Eye (tissue), 1 donor: Measurements from ENCODE around the gene DRD4.
"Not testable (repeated sequence)": the region's sequence is repeated elsewhere in the genome, so short reads cannot be mapped to it uniquely, and the experiment has no call there.

Experiments
- DNase-seq: peaks from one replicate; pipeline ENCODE4 v3.0.0-alpha.2; 2015

DRD4 gene

DNA sequence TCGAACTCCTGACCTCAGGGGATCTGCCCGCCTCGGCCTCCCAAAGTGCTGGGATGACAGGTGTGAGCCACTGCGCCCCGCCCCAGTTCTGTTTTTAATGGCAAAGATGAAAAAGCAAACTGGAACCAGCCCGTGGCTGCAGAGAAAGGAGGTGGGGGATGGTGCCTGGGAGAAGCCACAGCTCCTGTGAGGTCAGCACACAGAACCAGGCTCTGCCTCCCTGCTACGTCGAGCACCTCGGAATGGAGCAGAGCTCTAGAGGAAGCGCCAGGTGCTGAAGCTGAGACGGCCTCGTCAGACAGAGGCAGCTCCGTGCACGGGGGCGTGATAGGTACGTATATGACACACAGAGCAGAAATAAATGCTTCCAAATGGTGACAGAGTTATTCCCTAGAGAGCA lies 8.5 kb downstream of the DRD4 start:
- no peak for DNase-seq

DNA sequence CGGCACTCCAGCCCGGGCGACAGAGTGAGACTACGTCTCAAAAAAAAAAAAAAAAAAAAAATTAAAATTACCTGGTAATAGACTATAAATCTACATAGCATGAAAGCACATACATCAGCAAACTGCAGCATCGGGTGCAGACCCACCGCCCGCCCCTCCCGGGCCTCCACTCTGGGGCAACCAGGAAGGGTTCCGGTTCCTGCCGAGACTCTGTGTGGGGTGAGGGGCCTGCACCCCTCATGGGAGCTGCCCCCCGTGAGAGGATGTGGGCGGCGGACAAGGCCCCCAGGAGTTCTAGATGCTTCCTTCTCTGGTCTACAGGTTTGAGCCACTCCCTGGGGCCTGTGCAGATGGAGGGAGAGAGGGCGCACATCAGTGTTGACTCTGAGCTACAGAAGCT lies 9.1 kb downstream of the DRD4 start:
- no peak for DNase-seq

- DNase-seq: not testable (repeated sequence)
These were observed 10.6 kb downstream of the DRD4 start for GRCh38 chr11:647672-648158.

- DNase-seq: no peak
These were observed 13.4 kb downstream of the DRD4 start for GRCh38 chr11:650482-650881.

GRCh38 chr11:653136-653535 lies 16.1 kb downstream of the DRD4 start:
- not testable (repeated sequence) for DNase-seq

GRCh38 chr11:653837-654236 lies 16.8 kb downstream of the DRD4 start:
- no peak for DNase-seq

- not testable (repeated sequence) for DNase-seq
These were observed 17.4 kb downstream of the DRD4 start for GRCh38 chr11:654444-654843.

DNA sequence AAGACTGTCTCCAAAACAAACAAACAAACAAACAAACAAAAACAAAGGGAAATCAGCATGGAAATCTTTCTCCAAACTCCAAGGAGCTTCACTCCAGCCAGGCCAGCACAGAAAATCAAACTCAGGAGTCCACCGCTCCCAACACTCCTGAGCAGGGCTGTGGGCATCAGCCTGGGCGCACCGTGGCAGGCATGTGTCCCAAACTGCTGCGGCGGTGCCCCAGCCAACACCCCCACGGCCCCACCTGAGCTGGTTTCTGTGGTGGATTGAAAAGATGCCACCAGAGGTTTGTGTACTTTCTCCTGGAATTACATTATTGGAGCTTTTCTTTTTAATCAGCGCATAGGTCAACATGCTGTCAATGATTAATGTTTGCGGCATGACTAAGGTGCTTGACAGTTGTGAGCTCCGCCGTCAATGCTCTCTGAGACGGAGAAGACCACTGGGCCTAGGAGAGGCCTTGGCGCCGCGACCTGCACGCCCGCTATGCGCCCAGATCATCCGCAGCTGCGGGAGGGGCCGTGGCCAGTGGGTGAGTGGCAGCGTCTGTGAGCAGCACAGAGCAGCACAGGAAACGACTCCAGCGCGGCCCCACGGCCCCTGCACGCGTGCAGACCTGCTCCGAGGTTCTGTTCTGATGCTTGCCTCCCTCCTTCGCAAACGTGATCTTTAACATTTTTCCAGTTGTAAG lies 18.1 kb downstream of the DRD4 start:
- no peak for DNase-seq

- no peak for DNase-seq
These were observed 19.4 kb downstream of the DRD4 start for GRCh38 chr11:656426-656825.

DNA sequence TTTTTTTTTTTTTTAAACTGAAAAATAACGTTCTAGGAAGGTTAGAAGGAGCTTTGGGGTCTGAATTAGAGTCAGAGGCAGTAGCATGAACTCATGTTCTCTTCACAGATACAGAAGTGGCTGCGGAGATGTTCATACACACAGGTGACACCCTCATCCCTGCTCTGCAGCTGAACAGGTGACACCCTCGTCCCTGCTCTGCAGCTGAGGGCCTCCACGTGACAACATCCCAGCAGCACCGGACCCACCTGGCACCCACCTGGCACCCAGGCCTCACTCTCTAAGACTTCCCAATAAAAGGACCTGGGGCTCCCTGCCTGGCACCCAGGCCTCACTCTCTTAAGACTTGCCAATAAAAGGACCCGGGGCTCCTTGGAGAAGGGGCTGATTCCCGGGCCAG lies 19.8 kb downstream of the DRD4 start:
- DNase-seq: no peak

- no peak for DNase-seq
These were observed 20.6 kb downstream of the DRD4 start for GRCh38 chr11:657691-658126.

- DNase-seq: no peak
These were observed 22.5 kb downstream of the DRD4 start for GRCh38 chr11:659532-660085.

DNA sequence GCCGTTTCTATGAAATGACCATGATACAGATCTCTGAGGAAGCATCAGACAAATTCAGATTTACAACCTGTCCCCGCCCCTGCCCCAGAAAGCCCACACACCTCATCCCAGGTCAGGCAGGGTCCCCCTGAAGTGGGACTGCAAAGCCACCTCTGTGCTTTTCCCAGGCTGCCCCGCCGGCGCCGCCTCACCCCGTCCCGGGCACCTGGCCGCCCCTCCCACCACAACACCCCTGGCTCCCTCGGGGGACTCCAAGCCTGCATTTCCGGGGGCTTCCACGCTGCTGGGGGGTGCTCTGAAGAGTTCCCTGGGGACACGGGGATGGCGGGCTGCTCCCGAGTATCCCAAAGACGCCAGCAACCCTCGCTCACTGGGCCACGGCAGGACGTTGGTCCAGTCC lies 23.2 kb downstream of the DRD4 start:
- no peak for DNase-seq

- DNase-seq: no peak
These were observed 23.8 kb downstream of the DRD4 start for GRCh38 chr11:660681-661444.

DNA sequence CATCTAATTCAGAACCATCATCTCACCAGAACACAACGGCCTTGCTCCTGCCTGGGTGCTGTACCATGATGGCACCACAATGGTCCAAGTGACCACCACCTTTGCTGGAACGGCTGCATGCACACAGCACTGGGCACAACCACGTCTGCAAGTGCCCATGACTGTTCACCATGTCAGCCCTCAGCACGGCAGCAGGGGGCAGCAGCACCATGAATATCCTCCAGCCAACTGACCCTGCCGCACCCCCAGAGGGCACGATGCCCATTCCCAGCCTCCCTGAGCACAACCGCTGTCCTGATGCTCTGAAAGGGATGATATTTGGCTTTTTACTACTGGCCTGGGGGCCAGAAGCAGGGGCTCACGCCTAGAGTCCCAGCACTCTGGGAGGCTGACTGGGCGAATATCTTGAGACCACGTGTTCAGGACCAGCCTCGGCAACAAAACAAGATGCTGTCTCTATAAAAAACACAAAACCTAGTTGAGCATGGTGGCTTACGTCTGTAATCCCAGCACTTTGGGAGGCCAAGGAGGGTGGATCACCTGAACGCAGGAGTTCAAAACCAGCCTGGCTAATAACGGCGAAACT lies 25.7 kb downstream of the DRD4 start:
- DNase-seq: peak; percentile 72

DNA sequence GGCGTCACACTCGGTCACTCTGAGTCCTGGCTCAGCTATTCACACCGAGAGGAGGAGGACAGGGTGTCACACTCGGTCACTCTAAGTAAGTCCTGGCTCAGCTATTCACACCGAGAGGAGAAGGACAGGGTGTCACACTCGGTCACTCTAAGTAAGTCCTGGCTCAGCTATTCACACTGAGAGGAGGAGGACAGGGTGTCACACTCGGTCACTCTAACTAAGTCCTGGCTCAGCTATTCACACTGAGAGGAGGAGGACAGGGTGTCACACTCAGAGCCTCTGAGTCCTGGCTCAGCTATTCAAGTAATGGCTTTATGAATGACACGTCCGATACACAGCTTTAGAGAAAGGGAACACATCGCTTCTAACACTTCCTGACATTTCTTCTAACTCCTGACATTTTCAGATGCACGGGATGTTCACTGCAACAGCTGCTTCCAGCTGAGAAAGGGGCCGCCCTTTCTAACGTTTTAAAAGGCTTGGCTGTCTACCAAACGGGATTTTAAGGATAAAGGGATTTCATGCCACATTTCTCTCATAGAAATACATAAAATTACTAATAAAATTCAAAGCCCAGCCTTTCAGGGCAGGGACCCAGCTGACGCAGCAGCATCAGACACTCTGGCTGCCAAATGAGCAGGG lies 28.1 kb downstream of the DRD4 start:
- DNase-seq: peak; percentile 71

GRCh38 chr11:665704-666281 lies 28.7 kb downstream of the DRD4 start:
- DNase-seq: no peak

DNA sequence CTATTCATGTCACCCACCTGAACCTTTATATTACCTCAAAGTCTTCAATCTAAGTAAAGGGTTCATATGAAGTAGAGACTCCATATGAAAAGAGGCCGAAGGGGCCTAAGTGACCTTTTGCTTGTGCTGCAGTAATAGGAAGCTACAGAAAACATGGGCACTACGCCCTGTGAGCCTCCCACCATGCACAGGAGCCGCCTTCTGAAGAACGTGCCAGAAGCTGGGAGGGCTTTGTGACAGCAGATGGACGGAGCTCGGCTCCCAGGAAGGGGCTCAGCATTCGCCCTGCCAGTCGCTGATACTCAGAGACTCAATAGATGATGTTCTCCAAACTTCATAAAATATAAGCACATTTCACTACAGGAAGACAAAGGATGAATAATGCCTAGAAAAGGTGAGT lies 36.8 kb downstream of the DRD4 start:
- no peak for DNase-seq

- DNase-seq: no peak
These were observed 37.3 kb downstream of the DRD4 start for GRCh38 chr11:674406-674805.

DNA sequence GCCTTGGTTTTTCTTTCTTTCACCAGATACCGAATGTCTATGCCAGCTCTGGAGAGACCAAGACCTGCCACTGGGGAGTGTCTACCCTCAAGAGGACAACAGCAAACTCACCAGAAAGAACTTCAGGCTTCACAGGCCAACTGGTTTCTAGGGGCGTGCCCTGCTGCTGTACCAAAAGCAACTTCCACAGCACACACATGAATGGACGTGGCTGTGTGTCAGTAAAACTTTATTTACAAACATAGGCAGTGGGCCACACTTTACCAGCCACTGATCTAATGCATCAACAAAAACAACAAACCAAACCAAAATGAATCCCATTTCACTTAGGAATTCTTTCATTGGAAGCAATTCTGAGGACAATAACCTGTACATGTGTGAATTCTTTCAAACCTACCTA lies 41.2 kb downstream of the DRD4 start:
- DNase-seq: no peak

DNA sequence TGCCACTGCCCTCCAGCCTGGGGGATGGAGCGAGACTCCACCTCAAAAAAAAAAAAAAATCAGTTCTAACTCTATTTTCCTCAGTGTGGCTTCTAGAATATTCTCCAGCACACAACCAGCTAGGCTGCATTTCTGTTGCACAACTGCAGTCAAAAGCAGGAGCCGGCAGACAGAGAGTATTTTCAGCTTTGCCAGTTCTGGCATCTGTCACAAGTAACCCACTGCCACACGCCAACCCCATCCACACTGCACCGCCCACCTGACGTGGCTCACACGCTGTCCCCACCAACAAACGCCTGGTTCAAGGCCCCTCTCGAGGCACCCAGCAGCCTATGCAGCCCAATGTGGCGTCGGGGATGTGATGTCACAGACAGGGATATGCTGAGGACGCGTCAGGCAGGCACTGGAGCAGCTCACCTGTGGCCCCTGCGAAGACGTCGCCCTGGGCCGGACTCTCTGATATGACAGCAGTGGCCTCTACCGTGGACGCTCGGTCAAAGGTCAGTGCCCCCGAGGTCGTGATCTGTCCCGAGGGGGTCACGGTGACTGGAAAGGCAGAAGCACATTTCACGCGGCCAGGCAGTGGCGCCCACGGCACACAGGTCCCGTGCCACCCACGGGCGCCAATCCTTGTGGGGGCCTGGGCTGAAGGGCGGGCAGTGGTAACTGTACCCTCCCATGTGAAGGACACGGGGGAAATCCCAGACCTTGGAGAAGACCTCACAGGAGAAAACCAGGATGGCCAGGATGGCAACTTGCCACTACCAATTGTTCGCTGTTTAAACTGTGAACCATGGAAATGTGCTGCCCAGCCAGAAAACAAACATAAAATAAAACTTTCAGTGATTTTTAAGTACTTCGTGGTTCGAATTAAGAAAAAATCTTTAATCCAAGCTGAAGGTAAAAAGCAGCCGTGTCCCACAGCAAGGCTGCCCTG lies 42.5 kb downstream of the DRD4 start:
- DNase-seq: no peak

GRCh38 chr11:680476-680875 lies 43.4 kb downstream of the DRD4 start:
- no peak for DNase-seq
